HG03439 (cell line): ENCODE data around the gene TNFAIP1.
"Not testable (repeated sequence)": the region's sequence is repeated elsewhere in the genome, so short reads cannot be mapped to it uniquely, and the experiment has no call there.

Source experiments
- ATAC-seq: cut with Tn5 transposase; IDR thresholded peaks from one replicate; pipeline ENCODE4 v1.9.1; 2021; ENCODE audit warnings: mild to moderate bottlenecking, moderate library complexity; ENCODE audit not compliant: unreplicated experiment

The TNFAIP1 gene

GRCh38 chr17:28324267-28324745 is 11.3 kb upstream of the TNFAIP1 start:
- no peak for ATAC-seq

DNA sequence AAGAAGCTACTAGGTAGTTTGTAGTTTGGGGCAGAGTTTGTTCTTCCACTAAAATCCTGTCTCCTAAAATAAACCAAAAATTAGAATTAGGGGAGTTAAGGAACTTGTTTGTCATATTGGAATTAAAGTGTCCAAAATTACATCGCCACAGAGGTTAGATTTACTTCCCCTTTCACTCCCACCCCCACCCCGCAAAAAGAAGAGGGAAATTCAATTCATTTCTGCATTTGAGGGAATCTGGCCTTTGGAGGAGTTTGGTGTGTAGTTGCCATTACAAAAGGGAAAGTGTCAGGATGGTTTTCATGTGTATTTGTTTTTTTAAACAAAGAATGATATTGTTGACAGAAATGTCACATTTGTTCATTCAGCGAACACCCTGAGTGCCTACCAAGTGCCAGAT is 10.8 kb upstream of the TNFAIP1 start:
- no peak for ATAC-seq

DNA sequence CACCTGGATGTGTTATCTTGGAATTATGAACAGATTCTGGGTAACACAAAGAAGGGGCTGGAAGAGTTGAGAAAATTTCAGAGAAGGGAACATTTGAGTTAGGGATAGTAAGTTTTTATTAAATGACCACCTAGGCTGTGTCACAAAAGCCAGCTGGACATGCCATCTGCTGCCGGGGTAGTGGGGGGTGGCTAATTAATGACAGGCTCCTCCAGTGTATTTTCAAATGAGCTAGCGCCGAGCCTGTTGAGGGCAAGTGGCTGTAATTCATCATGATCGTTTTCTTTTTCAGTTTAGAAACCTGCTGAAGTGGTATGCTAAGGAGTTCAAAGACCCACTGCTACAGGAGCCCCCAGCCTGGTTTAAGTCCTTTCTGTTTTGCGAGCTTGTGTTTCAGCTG is 10.3 kb upstream of the TNFAIP1 start:
- ATAC-seq = no peak

- no peak for ATAC-seq
Measured at GRCh38 chr17:28326114-28326513, 9.4 kb upstream of the TNFAIP1 start.

DNA sequence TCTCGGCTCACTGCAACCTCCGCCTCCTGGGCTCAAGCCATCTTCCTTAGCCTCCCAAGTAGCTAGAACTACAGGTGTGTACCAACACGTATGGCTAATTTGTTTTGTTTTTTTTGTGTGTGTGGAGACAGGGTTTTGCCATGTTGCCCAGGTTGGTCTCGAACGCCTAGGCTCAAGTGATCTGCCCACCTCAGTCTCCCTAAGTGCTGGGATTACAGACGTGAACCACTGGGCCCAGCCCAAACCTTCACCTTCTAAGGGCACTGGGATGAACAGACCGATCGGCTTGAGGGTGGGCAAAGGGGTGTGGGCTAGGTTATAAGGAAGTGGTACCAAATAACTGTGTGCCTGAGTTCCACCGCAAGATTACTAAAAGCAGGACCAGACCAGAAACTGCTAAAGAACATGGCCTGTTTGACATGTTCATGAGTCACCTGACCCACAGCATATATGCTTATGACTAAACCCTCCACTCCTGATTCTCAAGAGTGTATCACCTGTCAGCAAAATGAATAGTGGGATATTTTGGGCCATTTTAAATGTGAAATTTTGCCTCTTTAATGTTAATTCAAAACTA is 8.4 kb upstream of the TNFAIP1 start:
- no peak for ATAC-seq

- no peak for ATAC-seq
Measured at GRCh38 chr17:28327709-28328108, 7.9 kb upstream of the TNFAIP1 start.

- ATAC-seq = no peak
Measured at GRCh38 chr17:28328325-28328724, 7.2 kb upstream of the TNFAIP1 start.

DNA sequence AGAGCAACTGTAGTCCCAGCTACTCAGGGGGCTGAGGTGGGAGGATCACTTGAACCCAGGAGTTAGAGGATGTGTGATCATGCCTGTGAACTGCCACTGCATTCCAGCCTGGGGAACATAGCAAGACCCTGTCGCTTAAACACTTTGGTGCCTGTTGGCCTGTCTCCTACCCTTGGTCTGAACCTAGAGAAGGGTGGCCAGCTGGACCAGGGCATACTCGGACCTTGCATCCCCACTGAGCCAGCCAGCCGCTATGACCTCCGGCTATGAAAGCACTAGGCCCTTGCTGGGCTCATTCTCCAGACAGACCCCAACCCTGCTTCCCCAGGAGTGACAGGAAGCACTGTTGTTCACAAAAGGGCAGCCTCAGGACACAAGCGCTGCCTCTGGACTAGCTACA is 4.9 kb upstream of the TNFAIP1 start:
- ATAC-seq = no peak

DNA sequence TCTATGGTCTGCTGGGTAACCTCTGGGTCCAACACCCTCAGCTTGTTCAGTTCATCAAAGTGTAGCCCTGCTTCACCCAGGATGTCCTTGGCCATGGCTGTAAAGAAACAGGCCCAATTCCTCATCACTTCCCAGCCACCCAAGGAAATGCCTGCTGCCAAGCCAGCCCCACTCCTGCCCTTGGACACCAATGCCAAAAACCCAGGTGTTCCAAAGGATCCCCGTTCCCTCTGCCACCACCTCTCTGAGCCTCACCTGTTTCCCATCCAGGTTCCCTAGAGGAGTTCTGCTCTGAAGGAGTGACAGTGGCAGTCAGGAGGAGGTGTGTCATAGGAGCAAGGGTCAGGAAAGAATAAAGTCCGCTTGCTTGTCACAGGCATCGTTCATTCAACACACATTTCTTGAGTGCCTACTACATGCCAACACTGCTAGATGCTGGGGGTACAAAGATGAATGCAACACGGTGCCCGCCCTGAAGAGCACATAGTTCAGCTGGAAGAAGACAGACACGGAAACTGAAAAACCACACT is 3.6 kb upstream of the TNFAIP1 start:
- no peak for ATAC-seq

- no peak for ATAC-seq
Measured at GRCh38 chr17:28333083-28333746, 2.3 kb upstream of the TNFAIP1 start.

DNA sequence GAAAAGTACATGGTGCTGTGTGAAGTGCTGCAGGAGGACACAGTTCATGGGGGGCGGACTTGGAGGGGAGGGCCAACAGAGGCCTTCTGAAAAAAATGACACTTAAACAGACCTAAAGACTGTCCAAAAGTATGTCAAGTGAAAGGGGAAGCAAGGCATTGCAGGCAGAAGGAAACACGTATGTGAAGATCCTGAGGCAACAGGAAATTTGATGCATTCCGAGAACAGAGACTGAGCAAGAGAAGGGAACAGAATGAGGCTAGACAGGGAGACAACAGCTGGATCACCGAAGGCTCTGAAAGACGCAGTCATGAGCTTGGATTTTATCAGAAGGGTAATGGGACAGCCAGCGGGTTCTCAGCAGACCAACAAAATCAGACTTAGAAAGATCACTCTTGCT is 1.4 kb upstream of the TNFAIP1 start:
- no peak for ATAC-seq

GRCh38 chr17:28334666-28335200 is 828 bp upstream of the TNFAIP1 start:
- ATAC-seq = no peak

DNA sequence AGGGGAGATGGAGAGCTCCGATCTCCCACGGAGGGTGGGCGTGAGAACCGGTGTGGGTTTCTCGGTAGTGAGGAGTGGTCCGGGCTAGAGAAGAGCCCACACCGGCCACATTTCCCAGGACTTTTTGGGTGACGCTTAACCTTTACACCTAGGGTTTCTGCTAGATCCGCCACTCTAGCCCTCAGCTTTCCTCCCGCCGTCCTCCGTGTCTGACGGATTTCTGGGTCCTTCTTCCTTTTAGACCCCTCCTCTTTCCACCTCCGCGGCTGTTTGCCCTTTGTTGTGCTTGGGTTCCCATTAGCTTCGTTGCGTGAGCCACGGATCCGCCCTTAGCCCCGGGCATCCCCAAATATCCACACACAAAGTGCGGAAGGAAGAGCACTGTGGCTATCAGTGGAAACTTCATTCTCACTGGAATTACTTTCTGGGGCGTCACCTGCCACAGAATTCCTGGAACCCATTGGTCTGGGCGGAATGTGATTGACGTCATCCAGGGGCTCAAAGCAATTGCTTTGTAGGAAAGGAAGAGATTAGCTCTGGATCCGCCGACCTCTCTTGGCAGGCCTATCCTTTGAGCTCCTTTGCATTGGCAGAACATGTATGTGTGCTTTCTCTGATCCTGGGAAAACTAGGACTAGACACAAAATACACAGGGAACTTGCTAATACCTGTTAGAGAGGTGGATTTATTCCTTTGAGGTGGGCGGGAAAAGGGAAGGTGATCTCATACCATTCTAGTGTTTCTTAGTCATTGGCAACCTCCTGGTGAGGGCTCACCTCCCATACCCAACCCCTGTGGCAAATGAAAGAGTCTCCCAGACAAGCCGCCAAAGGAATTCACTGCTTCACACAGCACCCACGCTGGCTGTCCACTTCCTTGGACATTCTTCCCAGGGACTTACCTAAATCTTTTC is 654 bp downstream of the TNFAIP1 start:
- ATAC-seq = no peak

DNA sequence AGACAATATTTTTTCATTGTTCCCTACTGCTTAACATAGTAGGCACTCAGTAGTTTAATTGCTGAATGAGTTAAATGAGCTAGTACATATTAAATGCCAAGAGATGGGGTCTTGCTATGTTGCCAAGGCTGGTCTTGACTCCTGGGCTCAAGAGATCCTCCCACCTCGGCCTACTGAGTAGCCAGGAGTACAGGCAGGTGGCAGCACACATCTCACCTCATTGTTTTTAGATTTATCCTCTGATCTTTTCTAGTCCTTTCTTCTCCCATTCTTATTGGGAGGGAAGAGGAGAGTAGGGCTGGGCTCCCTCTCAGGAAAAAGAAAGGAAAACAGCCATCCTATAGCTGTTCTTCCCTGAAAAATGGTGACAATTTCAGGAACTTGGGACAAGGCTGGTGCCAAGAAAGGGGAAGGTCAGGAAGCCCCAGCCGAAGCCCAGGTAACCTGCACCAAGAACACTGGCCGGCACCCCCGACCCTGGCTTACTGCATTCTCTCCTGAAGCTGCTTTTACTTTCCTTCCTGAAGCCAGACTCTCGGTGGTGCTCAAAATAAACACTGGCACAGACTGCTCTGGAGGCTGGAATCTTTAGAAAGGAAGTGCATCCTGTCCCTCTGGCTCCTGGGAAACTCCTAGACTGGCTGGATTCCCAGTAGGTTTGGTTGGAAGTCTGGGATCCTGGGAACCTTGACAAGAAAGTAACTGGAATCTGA is 2.7 kb downstream of the TNFAIP1 start:
- ATAC-seq = no peak

DNA sequence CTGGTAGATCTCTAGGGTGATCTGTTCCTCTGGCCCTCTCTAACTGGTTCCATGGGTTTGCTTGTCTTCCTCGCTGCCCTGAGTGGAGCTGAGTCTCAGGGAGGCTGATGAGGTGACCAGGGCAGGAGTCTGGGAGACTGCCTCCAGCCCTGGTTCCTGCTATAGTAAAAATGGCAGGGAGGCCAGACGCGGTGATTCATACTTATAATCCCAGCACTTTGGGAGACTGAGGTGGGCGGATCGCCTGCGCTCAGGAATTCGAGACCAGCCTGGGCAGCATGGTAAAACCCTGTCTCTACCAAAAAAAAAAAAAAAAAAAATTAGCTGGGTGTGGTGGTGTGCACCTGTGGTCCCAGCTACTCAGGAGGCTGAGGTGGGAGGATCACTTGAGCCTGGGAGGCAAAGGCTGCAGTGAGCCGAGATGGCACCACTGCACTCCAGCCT is 3.2 kb downstream of the TNFAIP1 start:
- ATAC-seq = not testable (repeated sequence)

DNA sequence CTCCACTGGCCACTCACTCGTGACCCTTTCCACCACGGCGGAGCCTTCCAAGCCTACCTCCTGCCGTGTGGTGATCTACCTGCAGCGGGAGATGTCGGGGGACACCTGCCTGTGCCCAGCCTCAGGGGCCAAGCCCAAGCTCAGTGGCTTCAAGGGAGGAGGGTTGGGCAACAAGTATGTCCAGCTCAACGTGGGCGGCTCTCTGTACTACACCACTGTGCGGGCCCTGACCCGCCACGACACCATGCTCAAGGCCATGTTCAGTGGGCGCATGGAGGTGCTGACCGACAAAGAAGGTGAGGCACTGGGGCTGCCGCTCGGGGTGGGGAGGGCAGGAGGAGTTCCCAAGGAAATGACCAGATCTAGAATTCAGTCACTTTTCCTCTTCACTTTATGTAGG is 3.9 kb downstream of the TNFAIP1 start:
- ATAC-seq = no peak

DNA sequence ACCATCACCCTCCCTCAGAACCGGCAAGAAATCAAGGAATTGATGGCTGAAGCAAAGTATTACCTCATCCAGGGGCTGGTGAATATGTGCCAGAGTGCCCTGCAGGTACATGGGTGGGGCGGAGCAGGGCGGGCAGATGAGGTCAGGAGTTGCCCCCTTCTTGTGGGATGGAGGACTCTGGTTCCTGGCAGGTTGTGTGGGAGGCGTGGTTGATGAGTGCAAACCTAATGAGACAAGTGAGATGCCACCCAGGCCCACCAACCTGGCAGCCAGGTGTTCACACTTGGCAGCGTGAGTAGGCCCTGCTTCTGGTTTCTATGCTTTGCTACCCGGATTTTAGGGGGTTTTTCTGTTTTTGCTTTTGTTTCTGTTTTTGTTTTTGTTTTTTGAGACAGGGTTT is 4.8 kb downstream of the TNFAIP1 start:
- no peak for ATAC-seq

DNA sequence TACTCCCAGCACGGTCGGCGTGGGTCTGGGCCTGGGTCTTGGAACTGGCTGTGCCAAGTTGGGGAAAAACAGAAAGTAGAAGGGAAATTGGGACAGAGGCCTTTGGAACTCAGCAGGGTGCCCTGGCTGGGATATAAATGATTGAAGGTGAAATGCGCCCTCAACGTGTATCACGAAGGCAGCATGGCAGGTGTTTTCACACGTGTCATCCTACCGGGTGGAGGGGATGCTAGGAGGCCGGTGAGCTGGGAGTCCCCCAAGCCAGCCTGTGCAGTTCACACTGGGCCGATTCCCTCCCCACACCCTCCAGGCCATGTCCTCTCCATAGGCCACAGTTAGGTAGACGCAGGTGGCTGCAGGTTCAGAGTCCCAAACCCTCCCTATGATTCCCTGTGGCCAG is 6.0 kb downstream of the TNFAIP1 start:
- no peak for ATAC-seq

GRCh38 chr17:28342313-28342712 is 6.8 kb downstream of the TNFAIP1 start:
- no peak for ATAC-seq

- ATAC-seq = no peak
Measured at GRCh38 chr17:28343491-28343932, 8.0 kb downstream of the TNFAIP1 start.

DNA sequence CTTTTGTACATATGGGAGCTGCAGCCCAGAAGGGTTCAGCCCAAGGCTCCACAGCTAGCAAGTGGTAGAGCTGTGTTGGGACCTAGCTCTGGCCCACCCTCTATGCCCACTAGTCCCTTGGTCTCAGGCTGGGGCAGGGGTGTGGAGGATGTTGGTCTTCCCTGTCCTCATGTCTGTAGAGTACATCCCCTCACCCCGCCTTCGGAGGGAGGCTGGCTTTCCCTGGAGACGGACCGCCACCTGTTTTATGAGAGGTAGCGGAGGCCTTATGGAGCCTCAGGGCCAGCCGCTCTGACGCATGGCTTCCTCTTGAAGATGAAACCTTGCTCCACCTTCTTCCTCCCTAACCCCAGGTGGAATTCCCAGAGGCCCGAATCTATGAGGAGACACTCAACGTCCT is 8.4 kb downstream of the TNFAIP1 start:
- no peak for ATAC-seq
